Uterus (tissue), 2 donors: ENCODE data around the gene KRT37.

Experiments used
- CTCF ChIP-seq, 4 experiments: fragments of 200-600 bp in 2 of 4; fragments of 450-650 bp in 2 of 4; sonication (generic) in 2 of 4; IDR thresholded peaks; one replicate each; pipeline ENCODE4 v1.5.1; 2016 to 2019; ENCODE audit warnings: antibody characterized with exemption in 4 of 4, mild to moderate bottlenecking in 2 of 4, moderate library complexity in 1 of 4
- POLR2A ChIP-seq, 2 donors: fragments of 450-650 bp; IDR thresholded peaks; one replicate each; pipeline ENCODE4 v1.6.1; 2016; ENCODE audit warnings: antibody characterized with exemption in 2 of 2, mild to moderate bottlenecking in 1 of 2, moderate library complexity in 1 of 2

- TF ChIP-seq CTCF (IDR thresholded peaks at IDR 0.05): no peak
- no peak for TF ChIP-seq POLR2A (IDR thresholded peaks at IDR 0.05)
These were observed 7.3 kb downstream of the KRT37 start for GRCh38 chr17:41417127-41417526.
